Sigmoid colon (tissue), 4 donors: ENCODE measurements around the gene FCRLB.

ENCODE experiments used
- CTCF ChIP-seq, 4 experiments: fragments of 450-650 bp in 3 of 4; fragments of 200-600 bp in 1 of 4; IDR thresholded peaks; one replicate each; pipeline ENCODE4 v1.5.1; 2016 to 2019; ENCODE audit warnings: antibody characterized with exemption in 4 of 4, mild to moderate bottlenecking in 3 of 4, moderate library complexity in 2 of 4
- EP300 ChIP-seq, 4 donors: sonication (generic); formaldehyde crosslinking; IDR thresholded peaks; one replicate each; pipeline ENCODE4 v1.6.1; 2017; ENCODE audit warnings: antibody characterized with exemption in 4 of 4

- no peak for TF ChIP-seq CTCF (IDR thresholded peaks at IDR 0.05)
- no peak for TF ChIP-seq EP300 (IDR thresholded peaks at IDR 0.05)
Observed at GRCh38 chr1:161710560-161710959, 10.8 kb upstream of the FCRLB start.
